HL-60 (cell line): ENCODE data around the gene CTDSP1.

Source experiments
- DNase-seq, 2 experiments: peaks; one replicate each; pipeline ENCODE4 v3.0.0-alpha.2; 2010 to 2020; ENCODE audit warnings: low read depth in 1 of 2, low spot score in 1 of 2
- H3K27ac ChIP-seq: fragments of 250-450 bp; sonication (Bioruptor Pico); replicated peaks from 2 replicates; pipeline ENCODE4 v1.5.1; 2020; ENCODE audit warnings: mild to moderate bottlenecking, moderate library complexity
- H3K27me3 ChIP-seq: fragments of 250-450 bp; sonication (Bioruptor Pico); 2 replicates; pipeline ENCODE4 v1.5.1; 2021; ENCODE audit warnings: mild to moderate bottlenecking, moderate library complexity; ENCODE audit not compliant: insufficient read depth, poor library complexity, severe bottlenecking
- H3K4me3 ChIP-seq: replicated peaks from 2 replicates; pipeline ENCODE4 v1.5.1; 2011; ENCODE audit warnings: mild to moderate bottlenecking, control low read depth, low read length; ENCODE audit not compliant: insufficient read depth
- GABPA ChIP-seq: IDR thresholded peaks from 2 replicates; pipeline ENCODE4 v1.6.1; 2012; ENCODE audit warnings: low read depth
- microRNA-seq: library from miRNA; unstranded; fragments of <30 nt; microRNA quantifications from one replicate; pipeline ENCODE4, GENCODE V29; 2018
- TF ChIP-seq, protein P1 (sequence below): IDR thresholded peaks from 2 replicates; pipeline ENCODE4 v1.6.1; 2012; ENCODE audit warnings: low read depth; ENCODE audit not compliant: insufficient replicate concordance

CTDSP1 gene

DNA sequence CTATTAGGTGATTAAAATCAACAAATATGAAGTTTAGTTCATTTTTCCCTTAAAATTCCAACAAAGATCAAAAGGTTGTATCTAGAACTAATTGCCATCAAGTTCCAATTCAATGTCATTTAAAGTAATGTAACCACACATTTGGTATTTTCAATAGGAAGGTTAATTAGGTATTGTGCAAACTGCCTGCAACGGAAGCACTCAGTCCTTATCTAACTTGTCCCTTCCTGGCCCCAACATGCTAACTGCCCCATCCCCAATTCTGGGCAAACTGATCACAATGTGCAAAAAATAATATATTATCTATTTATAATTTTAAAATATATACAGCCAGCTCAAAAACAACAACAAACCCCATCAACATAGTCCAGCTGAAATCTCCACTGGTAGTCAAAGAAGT lies 52.4 kb downstream of the CTDSP1 start:
- Histone ChIP-seq H3K27ac (no peak overlapping the region), H3K27me3 (no peaks in the 10 kb centered on the region), H3K4me3 (no peak overlapping the region)
- no peak for DNase-seq
- TF ChIP-seq, protein P1, sequence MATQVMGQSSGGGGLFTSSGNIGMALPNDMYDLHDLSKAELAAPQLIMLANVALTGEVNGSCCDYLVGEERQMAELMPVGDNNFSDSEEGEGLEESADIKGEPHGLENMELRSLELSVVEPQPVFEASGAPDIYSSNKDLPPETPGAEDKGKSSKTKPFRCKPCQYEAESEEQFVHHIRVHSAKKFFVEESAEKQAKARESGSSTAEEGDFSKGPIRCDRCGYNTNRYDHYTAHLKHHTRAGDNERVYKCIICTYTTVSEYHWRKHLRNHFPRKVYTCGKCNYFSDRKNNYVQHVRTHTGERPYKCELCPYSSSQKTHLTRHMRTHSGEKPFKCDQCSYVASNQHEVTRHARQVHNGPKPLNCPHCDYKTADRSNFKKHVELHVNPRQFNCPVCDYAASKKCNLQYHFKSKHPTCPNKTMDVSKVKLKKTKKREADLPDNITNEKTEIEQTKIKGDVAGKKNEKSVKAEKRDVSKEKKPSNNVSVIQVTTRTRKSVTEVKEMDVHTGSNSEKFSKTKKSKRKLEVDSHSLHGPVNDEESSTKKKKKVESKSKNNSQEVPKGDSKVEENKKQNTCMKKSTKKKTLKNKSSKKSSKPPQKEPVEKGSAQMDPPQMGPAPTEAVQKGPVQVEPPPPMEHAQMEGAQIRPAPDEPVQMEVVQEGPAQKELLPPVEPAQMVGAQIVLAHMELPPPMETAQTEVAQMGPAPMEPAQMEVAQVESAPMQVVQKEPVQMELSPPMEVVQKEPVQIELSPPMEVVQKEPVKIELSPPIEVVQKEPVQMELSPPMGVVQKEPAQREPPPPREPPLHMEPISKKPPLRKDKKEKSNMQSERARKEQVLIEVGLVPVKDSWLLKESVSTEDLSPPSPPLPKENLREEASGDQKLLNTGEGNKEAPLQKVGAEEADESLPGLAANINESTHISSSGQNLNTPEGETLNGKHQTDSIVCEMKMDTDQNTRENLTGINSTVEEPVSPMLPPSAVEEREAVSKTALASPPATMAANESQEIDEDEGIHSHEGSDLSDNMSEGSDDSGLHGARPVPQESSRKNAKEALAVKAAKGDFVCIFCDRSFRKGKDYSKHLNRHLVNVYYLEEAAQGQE: no peak
- no peak for TF ChIP-seq GABPA

Small RNA genes lying within 50 kb of the gene (microRNA-seq; reads per million reads assigned to microRNA genes)
- 6,410 reads per million, percentile 96 among the genes with 10 or more reads in this experiment for gene MIR26B
